Urothelium cell line (cell line): ENCODE measurements around the gene SYT5.

Experiments used
- DNase-seq: peaks from one replicate; pipeline ENCODE4 v3.0.0; 2011; ENCODE audit warnings: low spot score, mixed read lengths
- FAIRE-seq: peaks from 2 replicates; lab custom pipeline; 2011; peaks lifted over from hg19 to GRCh38; lab: Jason Lieb, UNC

Gene SYT5

DNA sequence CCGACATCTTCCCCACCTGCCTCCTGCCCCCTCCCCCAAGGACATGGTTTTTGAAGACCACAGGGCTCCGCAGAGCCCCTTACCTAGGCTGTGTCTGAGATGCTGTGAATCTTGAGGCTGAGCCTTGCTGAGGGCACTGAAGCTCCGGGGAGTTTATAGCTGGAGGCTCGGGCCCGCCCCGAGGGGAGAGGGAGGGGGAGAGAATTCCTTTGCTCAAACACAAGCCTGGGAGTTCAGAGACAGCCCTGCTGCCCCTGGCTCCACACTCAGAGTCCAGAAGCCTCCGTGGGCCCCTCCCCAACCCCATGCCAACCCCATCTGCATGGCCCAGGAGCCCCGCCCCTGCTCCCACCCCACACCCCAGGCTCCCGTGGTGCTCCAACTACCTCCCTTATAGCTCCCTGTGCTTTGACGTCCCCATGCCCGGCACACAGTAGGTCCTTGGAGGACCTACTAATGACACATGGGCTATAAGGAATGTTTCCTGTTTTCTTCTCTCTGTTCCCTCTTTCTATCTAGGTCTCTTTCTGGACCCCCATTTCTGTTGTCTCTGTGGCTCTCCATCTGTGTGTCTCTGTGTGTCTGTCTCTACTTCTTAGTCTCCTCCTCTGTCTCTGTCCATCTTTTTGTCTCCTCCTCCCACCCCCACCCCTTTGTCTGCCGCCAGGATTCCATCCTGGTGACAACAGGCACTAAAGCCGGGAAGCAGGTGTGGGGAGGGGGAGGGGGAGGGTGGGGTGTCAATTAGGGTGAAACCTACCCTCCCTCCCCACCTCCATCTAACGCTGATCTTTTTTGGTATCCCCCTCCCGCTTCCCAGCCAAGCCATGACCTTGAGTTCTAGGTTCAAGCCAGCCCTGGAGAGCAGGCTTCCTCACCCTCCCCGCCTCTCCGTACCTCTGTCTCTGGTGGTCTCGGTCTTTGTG, 30.7 kb downstream of the SYT5 start, which contains the start of gene TNNT1:
Gene TNNT1 (minus strand): TSS at position 129 of the 926 bp plus-strand sequence. CDS start 2,049 bp downstream, outside the sequence.
- peak; percentile 60 for DNase-seq

DNA sequence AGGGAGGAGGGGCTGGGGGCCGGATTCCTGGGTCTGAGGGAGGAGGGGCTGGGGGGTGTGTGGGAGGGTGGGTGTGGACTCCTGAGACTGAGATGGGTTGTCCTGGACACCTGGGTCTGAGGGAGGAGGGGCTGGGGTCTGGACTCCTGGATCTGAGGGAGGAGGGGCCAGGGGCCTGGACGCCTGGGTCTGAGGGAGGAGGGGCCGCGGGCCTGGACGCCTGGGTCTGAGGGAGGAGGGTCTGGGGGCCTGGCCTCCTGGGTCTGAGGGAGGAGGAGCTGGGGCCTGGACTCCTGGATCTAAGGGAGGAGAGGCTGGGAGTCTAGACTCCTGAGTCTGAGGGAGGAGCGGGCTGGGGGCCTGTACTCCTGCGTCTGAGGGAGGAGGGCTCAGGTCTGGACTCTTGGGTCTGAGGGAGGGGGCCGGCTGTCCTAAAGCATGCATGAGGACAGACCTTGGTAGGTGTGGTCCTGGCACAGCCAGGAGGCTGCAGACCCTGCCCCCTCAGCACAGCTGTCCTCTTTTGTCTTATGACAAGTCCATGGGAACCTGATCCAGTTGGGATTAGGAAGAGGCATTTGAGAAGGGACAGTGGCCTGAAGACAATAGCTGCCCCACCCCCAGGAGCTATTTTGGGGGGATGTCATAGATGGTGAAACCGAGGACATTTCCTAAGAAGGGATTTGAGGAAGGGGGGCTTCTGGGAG, 32.4 kb downstream of the SYT5 start:
- DNase-seq, result no peak
- no peak for FAIRE-seq

More for the DNA sequence above, 30.7 kb downstream of the SYT5 start, which contains the start of gene TNNT1:
- no peak for FAIRE-seq

DNA sequence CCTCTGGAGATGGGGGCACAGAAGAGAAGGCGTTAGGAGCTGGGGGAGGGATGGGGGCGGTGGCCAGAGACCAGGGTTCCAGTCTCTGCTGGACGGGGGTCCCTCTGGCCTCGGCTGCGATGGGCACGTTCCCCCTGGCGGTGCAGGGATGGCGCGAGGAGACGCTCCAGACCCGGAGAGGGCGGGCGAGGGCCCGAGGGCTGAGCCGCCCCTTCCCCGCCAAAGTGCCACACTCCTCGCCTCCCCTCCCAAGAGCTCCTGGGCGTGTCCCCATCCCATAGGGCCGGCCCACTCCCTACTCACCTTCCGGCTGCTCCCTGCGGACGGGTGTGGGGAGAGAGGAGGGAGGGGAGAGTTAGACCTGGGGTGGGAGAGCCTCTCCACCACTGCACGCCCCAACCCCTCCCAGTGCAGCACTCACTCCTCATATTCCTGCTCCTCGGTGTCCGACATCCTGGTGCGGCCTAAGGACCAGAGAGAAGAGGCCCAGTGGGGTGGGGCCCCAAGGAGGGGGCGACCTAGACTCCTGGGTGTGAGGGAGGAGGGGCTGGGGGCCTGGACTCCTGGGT, 33.3 kb downstream of the SYT5 start:
- peak; percentile 93 for FAIRE-seq
- peak; percentile 90 for DNase-seq

DNA sequence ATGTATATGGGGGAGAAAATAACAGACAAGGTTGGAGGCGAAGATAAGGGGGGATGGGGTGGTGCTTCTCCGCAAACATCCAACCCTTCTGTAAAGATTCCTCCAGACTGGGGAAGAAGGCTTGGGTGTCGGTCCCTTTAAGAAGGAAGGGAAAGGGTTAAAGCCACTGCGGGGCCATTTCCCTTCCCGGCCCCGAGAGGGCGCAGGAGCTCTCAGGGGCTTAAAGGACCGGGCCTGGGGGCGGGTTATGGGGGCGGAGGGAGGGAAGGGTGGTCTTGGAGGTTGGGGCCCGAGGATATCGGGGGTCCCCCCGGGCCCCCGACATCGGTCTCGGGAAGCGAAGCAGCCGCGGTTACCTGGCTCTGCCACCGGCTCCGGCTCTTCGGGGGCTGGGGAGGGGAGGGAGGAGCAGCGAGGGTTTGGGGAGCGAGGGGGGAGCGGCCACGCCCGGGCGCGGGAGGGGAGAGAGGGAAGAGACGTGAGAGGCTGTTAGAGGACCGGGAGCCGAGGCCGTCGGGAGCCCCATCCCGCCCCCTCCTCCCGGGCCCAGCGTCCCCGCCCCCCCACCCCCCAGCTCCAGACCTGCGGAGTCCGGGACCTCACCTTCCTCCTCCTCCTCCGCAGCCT, 33.9 kb downstream of the SYT5 start:
- no peak for FAIRE-seq

DNA sequence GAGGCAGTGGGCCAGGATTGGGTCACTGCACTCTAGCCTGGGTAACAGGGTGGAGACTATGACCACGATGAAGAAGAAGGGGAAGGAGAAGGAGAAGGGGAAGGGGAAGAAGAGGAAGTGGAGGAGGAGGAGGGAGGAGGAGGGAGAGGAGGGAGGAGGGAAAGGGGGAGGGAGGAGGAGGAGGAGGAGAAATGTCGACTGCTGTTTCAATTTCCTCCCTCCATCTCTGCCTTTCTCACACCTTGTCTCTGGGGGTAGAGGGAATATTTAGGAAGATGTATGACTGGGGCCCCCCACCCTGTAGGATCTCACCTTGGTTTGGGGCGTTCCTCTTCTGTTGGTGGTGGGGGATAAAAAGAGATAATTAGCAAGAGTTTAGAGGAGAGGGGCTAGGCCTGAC, 34.9 kb downstream of the SYT5 start:
- DNase-seq (no peak), FAIRE-seq (no peak)

More for the DNA sequence above, 33.9 kb downstream of the SYT5 start:
- peak; percentile 87 for DNase-seq

DNA sequence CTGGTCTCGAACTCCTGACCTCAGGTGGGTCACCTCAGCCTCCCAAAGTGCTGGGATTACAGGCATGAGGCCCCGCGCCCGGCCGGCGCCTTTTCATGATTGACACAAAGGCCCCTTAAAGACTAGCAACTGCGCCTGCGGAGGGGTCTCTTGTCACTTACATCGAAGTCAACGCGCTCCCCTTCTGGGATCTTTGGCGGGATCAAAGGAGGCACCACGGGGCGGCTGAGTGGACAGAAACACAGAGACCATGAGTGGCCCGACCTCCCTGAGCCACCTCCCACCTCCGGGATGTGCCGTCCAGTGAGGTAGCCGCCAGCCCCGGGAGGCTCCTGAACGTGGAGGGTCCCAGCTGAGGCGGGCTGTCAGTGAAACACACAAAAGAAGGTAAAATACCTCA, 38.4 kb downstream of the SYT5 start:
- no peak for DNase-seq
- no peak for FAIRE-seq

DNA sequence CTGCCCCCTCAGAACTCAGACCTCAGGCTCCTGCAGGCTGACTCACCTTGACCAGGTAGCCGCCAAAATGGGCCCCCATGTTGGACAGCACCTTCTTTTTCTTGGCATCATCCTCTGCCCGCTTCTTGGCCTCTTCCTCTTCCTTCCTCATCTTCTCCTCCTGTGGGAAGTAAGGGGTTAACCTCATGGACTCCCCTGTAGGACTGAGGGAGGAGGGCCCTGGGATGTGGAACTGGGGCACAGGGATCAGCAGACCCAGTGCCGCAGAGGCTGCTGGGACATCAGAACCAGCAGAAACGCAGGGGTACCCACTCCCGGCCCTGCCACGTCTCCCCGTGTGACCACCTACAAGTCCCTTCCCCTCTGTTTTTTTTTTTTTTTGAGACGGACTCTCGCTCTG, 42.2 kb downstream of the SYT5 start:
- FAIRE-seq, result no peak

DNA sequence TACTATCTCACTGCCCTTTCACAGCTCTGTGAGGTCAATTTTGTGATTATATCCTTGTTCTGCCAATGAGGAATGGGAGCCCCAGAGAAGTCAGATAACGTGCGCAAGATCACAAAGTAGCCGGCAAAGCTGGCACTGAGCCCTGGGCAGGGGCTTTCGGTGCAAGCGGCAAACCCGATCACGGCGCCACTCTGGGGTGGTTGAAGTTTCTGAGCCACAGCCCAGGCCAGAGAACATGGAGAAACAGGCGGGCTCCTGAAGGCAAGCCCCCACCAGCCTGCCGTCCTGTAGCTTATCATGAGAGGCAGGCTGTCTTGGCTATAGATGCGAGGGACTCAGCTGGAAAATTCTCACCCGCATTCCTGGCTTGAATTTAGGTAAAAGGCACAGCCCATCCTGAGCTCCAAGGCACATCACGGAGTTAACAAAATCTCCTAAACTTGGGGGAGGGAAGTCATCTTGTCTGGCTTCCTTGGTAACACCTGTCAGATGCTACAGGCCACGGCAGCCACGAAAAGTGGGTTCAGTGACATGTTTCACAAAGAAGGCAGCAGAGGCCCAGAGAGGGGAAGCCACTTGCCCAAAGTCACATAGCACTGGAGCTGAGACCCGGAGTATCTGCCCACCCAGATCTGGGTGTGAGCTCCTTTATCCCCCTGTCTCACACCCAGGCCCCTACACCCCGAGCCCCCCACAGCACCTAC, 43.5 kb downstream of the SYT5 start:
- DNase-seq, result no peak
- FAIRE-seq, result no peak

More for the DNA sequence above, 42.2 kb downstream of the SYT5 start:
- no peak for DNase-seq

DNA sequence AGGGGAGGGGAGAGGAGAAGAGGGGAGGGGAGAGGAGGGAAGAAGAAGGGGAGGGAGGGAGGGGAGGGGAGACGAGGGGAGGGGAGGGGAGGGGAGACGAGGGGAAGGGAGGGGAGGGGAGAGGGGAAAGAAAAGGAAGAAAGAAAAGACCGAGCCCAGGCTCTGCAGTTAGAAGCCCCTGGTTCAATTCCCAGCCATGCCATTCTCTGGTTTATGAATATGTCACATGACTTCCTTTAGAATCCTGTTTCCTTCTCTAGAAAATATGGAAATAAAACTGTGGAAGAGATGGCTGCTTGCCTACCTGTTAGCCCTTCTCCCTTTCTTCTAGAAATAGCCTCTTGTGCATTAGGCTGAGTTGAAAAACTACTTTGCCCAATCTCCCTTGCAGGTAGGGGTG, 45.4 kb downstream of the SYT5 start:
- DNase-seq (no peak), FAIRE-seq (no peak)

DNA sequence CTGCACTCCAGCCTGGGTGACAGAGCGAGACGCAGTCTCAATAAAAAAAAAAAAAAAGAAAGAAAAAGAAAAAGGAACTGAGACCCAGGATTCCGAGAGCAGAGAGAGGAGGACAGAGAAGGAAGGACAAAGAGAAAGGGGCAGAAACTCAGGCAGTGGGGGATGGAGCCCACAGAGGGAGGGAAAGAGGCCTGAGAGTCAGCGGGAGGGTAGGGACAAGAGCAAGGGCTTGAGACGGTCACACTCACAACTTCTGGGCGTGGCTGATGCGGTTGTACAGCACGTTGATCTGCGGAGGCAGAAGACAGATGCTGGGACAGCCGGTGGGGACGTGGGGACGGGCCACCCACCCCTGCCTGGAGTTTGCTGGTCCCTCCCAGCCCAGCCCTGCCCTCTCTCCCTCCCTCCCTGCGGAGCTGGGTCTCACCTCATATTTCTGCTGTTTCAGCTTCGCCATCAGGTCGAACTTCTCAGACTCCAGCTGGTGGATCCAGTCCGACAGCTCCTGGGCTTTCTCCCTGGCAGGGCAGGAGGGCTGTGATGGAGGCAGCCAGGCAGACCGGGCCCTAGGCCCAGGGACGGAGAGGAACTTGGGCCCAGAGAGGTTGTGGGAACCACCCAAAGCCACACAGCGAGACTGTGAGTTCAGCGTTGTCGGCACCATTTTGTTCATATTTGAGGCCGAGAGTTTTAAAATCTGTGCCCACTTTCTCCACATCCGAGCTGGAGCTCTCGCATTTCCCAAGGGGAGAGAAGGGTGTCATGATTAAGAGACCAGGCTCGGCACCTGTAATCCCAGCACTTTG, 46.2 kb downstream of the SYT5 start:
- DNase-seq (no peak), FAIRE-seq (no peak)

DNA sequence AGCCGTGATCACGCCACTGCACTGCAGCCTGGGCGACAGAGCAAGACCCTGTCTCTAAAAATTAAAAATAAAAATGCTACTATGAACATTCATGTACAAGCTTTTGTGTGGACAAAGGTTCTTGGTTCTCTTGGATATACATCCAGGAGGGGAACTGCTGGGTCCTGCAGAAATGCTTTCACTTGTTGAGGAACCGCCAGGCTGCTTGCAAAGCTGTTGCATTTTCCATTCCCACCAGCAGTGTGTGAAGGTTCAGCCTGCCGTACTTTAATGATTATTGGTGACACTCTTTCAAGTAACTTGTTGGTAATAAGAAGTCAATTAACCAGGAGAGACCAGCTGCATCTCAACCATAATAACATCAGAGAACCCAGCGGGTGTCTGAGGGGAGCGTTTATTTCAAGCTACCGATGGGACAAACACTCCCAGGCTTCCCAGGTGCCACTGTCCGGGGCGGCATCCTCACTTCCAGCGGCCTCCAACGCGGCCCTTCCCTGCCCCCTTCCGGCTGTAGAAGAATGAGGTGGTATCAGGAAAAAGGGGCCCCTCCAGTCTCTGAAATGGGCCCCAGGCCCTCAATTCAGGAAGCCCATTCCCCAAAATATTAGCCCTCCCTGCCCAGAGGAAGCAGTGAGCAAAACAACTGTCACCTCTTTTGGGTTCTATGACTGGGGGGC, 47.5 kb downstream of the SYT5 start:
- no peak for FAIRE-seq

DNA sequence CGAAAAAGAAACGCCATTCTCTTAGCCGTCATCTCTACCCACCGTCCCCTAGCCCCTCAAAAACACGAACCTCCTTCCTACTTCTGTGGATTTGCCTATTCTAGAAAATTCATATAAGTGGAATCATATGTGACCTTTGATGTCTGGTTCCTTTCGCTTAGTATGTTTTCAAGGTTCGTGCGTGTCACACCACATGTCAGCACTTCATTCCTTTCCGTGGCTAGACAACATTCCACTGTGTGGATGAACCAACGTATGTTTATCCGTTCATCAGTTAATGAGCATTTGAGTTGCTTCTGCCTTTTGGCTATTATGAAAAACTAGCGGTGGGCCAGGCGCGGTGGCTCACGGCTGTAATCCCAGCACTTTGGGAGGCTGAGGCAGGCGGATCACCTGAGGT, 48.7 kb downstream of the SYT5 start:
- FAIRE-seq (no peak), DNase-seq (no peak)

More for the DNA sequence above, 47.5 kb downstream of the SYT5 start:
- DNase-seq, result no peak
